ENCODE measurements around the gene SUSD3.
"Not testable (repeated sequence)": the region's sequence is repeated elsewhere in the genome, so short reads cannot be mapped to it uniquely, and the experiment has no call there.

The SUSD3 gene

DNA sequence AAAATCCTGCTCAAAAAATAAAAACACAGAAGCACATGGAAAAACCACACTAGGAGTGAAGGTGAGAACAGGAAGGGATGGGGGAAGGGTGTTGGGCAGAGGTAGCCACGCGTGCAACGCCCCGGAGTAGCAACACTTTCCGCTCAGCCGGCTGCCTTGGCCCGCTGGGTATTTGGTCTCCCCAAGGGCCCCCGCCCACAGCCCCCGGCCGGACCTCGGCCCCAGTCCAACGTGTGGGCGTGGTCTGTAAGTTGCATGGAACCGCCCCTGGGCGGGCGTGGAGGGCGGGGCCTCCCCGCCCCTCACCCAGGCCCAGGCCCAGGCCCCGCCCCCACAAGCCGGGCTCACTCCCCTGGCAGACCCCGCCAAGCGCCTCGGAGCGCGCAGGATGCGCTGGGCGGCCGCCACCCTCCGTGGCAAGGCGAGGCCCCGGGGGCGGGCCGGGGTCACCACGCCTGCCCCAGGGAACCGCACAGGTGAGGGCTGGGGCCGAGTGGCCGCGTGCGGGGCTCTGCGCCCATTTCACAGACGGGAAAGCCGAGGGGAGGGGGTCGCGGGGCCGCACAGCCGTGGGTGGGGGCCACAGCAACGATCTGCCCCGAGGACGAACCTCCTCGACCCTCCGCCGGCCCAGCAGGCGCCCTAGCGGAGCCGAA lies at the start of gene SUSD3:
Gene SUSD3, plus strand, starts transcription at position 347 of the 656 bp plus-strand sequence. Its CDS starts 42 bp downstream, at position 389.
- H3K4me1 Mint-ChIP-seq, result peaks cover 47 to 76% of the 10 kb centered on the region in 2 donors
- ATAC-seq (replicated peaks), result peak; percentile 66 to 71
- peak within 1 kb of the TSS; percentile 85 to 87 for H3K4me3 Mint-ChIP-seq
- H3K9me3 Mint-ChIP-seq, result no peaks in the 10 kb centered on the region
- H3K27me3 Mint-ChIP-seq, result no peaks in the 10 kb centered on the region
- peak; percentile 75 for DNase-seq
- peaks cover 0 to 4% of the 10 kb centered on the region in 2 donors for H3K36me3 Mint-ChIP-seq
- peak within 1 kb of the TSS; percentile 92 for H3K27ac Mint-ChIP-seq

GRCh38 chr9:93009337-93010015 lies 49.0 kb upstream of the SUSD3 start:
- Mint-ChIP-seq H3K27me3 (no peaks in the 10 kb centered on the region), H3K4me3 (no peak overlapping the region), H3K36me3 (peaks cover 40 to 45% of the 10 kb centered on the region in 2 donors), H3K9me3 (no peaks in the 10 kb centered on the region), H3K27ac (peak overlapping the region; percentile 73), H3K4me1 (peaks cover 0 to 2% of the 10 kb centered on the region in 2 donors)
- DNase-seq (no peak), ATAC-seq (replicated peaks) (no peak)

GRCh38 chr9:93010056-93010455 lies 48.4 kb upstream of the SUSD3 start:
- no peaks in the 10 kb centered on the region for H3K9me3 Mint-ChIP-seq
- H3K36me3 Mint-ChIP-seq, result peaks cover 42 to 47% of the 10 kb centered on the region in 2 donors
- no peak for DNase-seq
- H3K4me3 Mint-ChIP-seq, result no peak overlapping the region
- H3K4me1 Mint-ChIP-seq, result peaks cover 0 to 2% of the 10 kb centered on the region in 2 donors
- peak overlapping the region; percentile 62 for H3K27ac Mint-ChIP-seq
- ATAC-seq (replicated peaks), result no peak
- no peaks in the 10 kb centered on the region for H3K27me3 Mint-ChIP-seq

GRCh38 chr9:93010704-93011103 lies 47.8 kb upstream of the SUSD3 start:
- peaks cover 0 to 2% of the 10 kb centered on the region in 2 donors for H3K4me1 Mint-ChIP-seq
- DNase-seq, result no peak
- peaks cover 44 to 49% of the 10 kb centered on the region in 2 donors for H3K36me3 Mint-ChIP-seq
- H3K4me3 Mint-ChIP-seq, result no peak overlapping the region
- peak overlapping the region; percentile 62 for H3K27ac Mint-ChIP-seq
- no peak for ATAC-seq (replicated peaks)
- no peaks in the 10 kb centered on the region for H3K9me3 Mint-ChIP-seq
- no peaks in the 10 kb centered on the region for H3K27me3 Mint-ChIP-seq

DNA sequence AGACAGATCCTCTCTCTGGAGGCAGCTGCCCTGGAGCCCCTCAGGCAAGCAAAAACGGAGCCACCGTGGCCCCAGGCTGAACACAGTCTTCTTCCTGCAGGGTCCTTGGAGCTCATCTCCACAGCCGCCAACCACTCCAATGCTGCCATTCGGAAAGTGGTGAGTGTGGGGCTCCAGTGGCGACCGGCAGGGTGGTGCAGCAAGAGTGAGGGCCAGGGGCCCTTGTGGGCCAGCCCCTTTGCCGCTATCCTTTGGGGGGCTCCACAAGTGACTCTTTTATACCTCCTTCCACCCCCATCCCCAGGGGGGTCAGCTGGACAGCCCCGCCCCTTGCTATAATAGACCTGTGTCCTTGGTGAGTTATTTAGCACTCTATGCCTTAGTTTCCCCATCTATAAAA lies 47.4 kb upstream of the SUSD3 start:
- Mint-ChIP-seq H3K4me3 (no peak overlapping the region), H3K27ac (no peak overlapping the region), H3K36me3 (peaks cover 44 to 50% of the 10 kb centered on the region in 2 donors), H3K27me3 (no peaks in the 10 kb centered on the region), H3K4me1 (peaks cover 0 to 2% of the 10 kb centered on the region in 2 donors), H3K9me3 (no peaks in the 10 kb centered on the region)
- ATAC-seq (replicated peaks), result no peak
- no peak for DNase-seq

- no peaks in the 10 kb centered on the region for H3K27me3 Mint-ChIP-seq
- H3K4me1 Mint-ChIP-seq, result peaks cover 0 to 2% of the 10 kb centered on the region in 2 donors
- ATAC-seq (replicated peaks), result no peak
- H3K4me3 Mint-ChIP-seq, result no peak overlapping the region
- H3K36me3 Mint-ChIP-seq, result peaks cover 49 to 55% of the 10 kb centered on the region in 2 donors
- no peak overlapping the region for H3K27ac Mint-ChIP-seq
- DNase-seq, result no peak
- no peaks in the 10 kb centered on the region for H3K9me3 Mint-ChIP-seq
Measured at GRCh38 chr9:93012963-93013855, 45.3 kb upstream of the SUSD3 start.

GRCh38 chr9:93013856-93014582 lies 44.5 kb upstream of the SUSD3 start:
- H3K9me3 Mint-ChIP-seq, result no peaks in the 10 kb centered on the region
- no peak overlapping the region for H3K4me3 Mint-ChIP-seq
- H3K4me1 Mint-ChIP-seq, result no peaks in the 10 kb centered on the region
- peaks cover 52 to 54% of the 10 kb centered on the region in 2 donors for H3K36me3 Mint-ChIP-seq
- no peak for DNase-seq
- ATAC-seq (replicated peaks), result no peak
- no peak overlapping the region for H3K27ac Mint-ChIP-seq
- H3K27me3 Mint-ChIP-seq, result no peaks in the 10 kb centered on the region

DNA sequence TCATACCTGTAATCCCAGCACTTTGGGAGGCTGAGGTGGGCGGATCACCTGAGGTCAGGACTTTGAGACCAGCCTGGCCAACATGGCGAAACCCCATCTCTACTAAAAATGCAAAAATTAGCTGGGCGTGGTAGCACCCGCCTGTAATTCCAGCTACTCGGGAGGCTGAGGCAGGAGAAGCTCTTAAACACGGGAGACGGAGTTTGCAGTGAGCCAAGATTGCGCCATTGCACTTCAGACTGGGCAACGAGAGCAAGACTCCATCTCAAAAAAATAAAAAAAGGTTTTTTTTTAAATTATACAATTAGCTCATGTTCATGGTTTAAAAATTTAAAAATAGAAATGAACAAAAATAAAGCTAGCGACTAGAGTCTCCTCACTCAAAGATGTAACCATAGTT lies 43.3 kb upstream of the SUSD3 start:
- not testable (repeated sequence) for H3K27me3 Mint-ChIP-seq; H3K4me3 Mint-ChIP-seq; H3K27ac Mint-ChIP-seq; H3K9me3 Mint-ChIP-seq; H3K4me1 Mint-ChIP-seq; ATAC-seq (replicated peaks); DNase-seq
- H3K36me3 Mint-ChIP-seq, result peaks cover 51 to 54% of the 10 kb centered on the region in 2 donors

GRCh38 chr9:93017621-93018020 lies 40.9 kb upstream of the SUSD3 start:
- H3K36me3 Mint-ChIP-seq, result peaks cover 49 to 57% of the 10 kb centered on the region in 2 donors
- H3K27me3 Mint-ChIP-seq, result no peaks in the 10 kb centered on the region
- H3K4me3 Mint-ChIP-seq, result no peak overlapping the region
- H3K4me1 Mint-ChIP-seq, result peaks cover 0 to 2% of the 10 kb centered on the region in 2 donors
- DNase-seq, result no peak
- H3K9me3 Mint-ChIP-seq, result no peaks in the 10 kb centered on the region
- ATAC-seq (replicated peaks), result no peak
- H3K27ac Mint-ChIP-seq, result no peak overlapping the region

DNA sequence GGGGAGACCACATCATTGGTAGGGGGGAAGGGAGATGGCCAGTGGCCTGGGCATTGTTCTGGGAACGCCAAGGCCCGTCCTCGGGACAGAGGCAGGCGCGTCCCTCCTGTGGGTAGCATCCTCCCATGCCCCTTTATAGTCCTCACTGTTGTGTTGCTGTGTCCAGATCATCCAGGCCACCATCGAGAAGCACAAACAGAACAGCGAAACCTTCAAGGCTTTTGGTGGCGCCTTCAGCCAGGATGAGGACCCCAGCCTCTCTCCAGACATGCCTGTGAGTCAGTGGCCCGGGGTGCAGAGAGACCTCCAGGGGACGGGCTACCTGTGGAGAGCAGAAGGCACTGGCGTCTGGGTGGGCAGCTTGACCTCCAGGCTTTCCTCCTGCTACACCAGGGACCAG lies 38.4 kb upstream of the SUSD3 start:
- no peaks in the 10 kb centered on the region for H3K9me3 Mint-ChIP-seq
- no peak overlapping the region for H3K4me3 Mint-ChIP-seq
- H3K27me3 Mint-ChIP-seq, result no peaks in the 10 kb centered on the region
- DNase-seq, result no peak
- ATAC-seq (replicated peaks), result no peak
- H3K36me3 Mint-ChIP-seq, result peaks cover 48 to 50% of the 10 kb centered on the region in 2 donors
- H3K4me1 Mint-ChIP-seq, result peaks cover 7 to 14% of the 10 kb centered on the region in 2 donors
- H3K27ac Mint-ChIP-seq, result peak overlapping the region; percentile 14

GRCh38 chr9:93020771-93021670 lies 37.5 kb upstream of the SUSD3 start:
- Mint-ChIP-seq H3K4me3 (no peak overlapping the region), H3K27ac (peak overlapping the region; percentile 37), H3K9me3 (no peaks in the 10 kb centered on the region), H3K4me1 (peaks cover 7 to 14% of the 10 kb centered on the region in 2 donors), H3K36me3 (peaks cover 44% of the 10 kb centered on the region in 2 donors), H3K27me3 (no peaks in the 10 kb centered on the region)
- DNase-seq (no peak), ATAC-seq (replicated peaks) (no peak)

GRCh38 chr9:93022066-93022465 lies 36.4 kb upstream of the SUSD3 start:
- Mint-ChIP-seq H3K36me3 (peaks cover 41 to 49% of the 10 kb centered on the region in 2 donors), H3K4me3 (no peak overlapping the region), H3K9me3 (no peaks in the 10 kb centered on the region), H3K27me3 (no peaks in the 10 kb centered on the region), H3K27ac (no peak overlapping the region), H3K4me1 (peaks cover 10 to 23% of the 10 kb centered on the region in 2 donors)
- DNase-seq (no peak), ATAC-seq (replicated peaks) (no peak)

Measured in stimulated activated naive B cell treated with anti-CD40 and anti-IgM and Interleukin-4, amounts not matched to agents 10 μg/mL and 1 μg/mL and 100 μg/mL, for 72 hours (primary cell).